Measurements from ENCODE around the gene ZCWPW2. TPM values are rescaled to one million over a fixed set of nuclear protein-coding genes. Genes with fewer than 3 reads are reported as not detected.

Gene ZCWPW2
- total RNA-seq, 4 donors from 2014 or later: 0.55 to 1.6 (median 1.3) TPM; not detected in 1

DNA sequence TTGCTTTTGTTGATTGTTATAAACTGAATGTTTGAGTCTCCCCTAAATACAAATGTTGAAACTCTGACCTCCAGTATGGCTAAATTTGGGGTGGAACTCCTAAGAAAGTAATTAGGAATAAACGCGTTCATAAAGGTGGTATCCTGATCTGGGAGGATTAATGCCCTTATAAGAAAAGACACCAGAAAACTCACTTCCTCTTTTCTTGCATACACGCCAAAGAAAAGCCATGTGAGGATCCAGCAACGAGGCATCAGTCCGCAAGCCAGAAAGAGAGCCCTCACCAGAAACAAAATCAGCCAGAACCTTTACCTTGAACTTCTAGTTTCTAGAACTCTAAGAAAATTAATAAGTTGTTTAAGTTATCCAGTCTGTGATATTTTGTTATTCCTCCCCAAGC, 37.5 kb downstream of the ZCWPW2 start:
- intact Hi-C loops (cut with DNase I; ENCODE audit: low total_unique reads): no loop called here
- TF ChIP-seq, protein P1, sequence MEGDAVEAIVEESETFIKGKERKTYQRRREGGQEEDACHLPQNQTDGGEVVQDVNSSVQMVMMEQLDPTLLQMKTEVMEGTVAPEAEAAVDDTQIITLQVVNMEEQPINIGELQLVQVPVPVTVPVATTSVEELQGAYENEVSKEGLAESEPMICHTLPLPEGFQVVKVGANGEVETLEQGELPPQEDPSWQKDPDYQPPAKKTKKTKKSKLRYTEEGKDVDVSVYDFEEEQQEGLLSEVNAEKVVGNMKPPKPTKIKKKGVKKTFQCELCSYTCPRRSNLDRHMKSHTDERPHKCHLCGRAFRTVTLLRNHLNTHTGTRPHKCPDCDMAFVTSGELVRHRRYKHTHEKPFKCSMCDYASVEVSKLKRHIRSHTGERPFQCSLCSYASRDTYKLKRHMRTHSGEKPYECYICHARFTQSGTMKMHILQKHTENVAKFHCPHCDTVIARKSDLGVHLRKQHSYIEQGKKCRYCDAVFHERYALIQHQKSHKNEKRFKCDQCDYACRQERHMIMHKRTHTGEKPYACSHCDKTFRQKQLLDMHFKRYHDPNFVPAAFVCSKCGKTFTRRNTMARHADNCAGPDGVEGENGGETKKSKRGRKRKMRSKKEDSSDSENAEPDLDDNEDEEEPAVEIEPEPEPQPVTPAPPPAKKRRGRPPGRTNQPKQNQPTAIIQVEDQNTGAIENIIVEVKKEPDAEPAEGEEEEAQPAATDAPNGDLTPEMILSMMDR (IDR thresholded peaks at IDR 0.05 in 4 of 5, conservative IDR thresholded peaks at IDR 0.05 in 1 of 5): no peak
- no peak for TF ChIP-seq POLR2A (IDR thresholded peaks at IDR 0.05)
- ATAC-seq: no peak

GRCh38 chr3:28388978-28389377, 40.5 kb downstream of the ZCWPW2 start:
- Histone ChIP-seq H3K4me1 (no peaks in the 10 kb centered on the region), H3K27ac (no peak overlapping the region), H3K9me3 (no peaks in the 10 kb centered on the region), H3K27me3 (no peaks in the 10 kb centered on the region), H3K36me3 (no peaks in the 10 kb centered on the region), H3K4me3 (no peak overlapping the region)
- DNase-seq (no peak), ATAC-seq (no peak)
- intact Hi-C loops (cut with DNase I; ENCODE audit: low total_unique reads): no loop called here
- TF ChIP-seq, protein P1 (IDR thresholded peaks at IDR 0.05 in 4 of 5, conservative IDR thresholded peaks at IDR 0.05 in 1 of 5): no peak
- no peak for TF ChIP-seq POLR2A (IDR thresholded peaks at IDR 0.05)
- in situ Hi-C loops (cut with MboI; ENCODE audit: low sequenced_read_pairs in 4 of 4): no loop called here

More for the DNA sequence above, 37.5 kb downstream of the ZCWPW2 start:
- in situ Hi-C loops (cut with MboI; ENCODE audit: low sequenced_read_pairs in 4 of 4): no loop called here
- Histone ChIP-seq H3K36me3 (no peaks in the 10 kb centered on the region), H3K9me3 (no peaks in the 10 kb centered on the region), H3K27ac (no peak overlapping the region), H3K4me1 (no peaks in the 10 kb centered on the region), H3K4me3 (no peak overlapping the region), H3K27me3 (no peaks in the 10 kb centered on the region)
- DNase-seq: no peak

DNA sequence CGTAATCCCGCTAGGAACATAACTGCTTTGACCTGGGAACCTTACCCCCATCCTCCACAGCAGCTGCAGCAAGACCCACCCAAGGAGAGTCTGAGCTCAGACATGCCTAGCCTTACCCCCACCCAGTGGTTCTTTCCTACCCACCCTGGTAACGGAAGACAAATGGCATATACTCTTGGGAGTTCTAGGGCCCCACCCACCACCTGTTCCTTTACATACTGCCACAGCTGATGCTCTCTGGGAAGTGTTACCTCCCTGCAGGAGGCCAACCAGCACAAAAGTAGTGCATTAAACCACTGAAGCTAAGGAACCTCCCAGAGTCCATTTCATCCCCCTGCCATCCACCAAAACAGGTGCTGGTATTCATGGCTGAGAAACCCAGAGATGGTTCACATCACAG, 50.7 kb downstream of the ZCWPW2 start:
- no peak overlapping the region for H3K27ac ChIP-seq
- intact Hi-C loops (cut with DNase I; ENCODE audit: low total_unique reads): no loop called here
- H3K9me3 ChIP-seq: no peaks in the 10 kb centered on the region
- DNase-seq (no peak), ATAC-seq (no peak)
- TF ChIP-seq, protein P1 (IDR thresholded peaks at IDR 0.05 in 4 of 5, conservative IDR thresholded peaks at IDR 0.05 in 1 of 5): no peak
- TF ChIP-seq POLR2A (IDR thresholded peaks at IDR 0.05): no peak
- no peak overlapping the region for H3K4me3 ChIP-seq
- in situ Hi-C loops (cut with MboI; ENCODE audit: low sequenced_read_pairs in 4 of 4): no loop called here
- no peaks in the 10 kb centered on the region for H3K4me1 ChIP-seq
- no peaks in the 10 kb centered on the region for H3K36me3 ChIP-seq
- H3K27me3 ChIP-seq: no peaks in the 10 kb centered on the region

- Histone ChIP-seq H3K4me3 (no peak overlapping the region), H3K4me1 (no peaks in the 10 kb centered on the region), H3K36me3 (no peaks in the 10 kb centered on the region), H3K27me3 (no peaks in the 10 kb centered on the region), H3K27ac (no peak overlapping the region), H3K9me3 (no peaks in the 10 kb centered on the region)
- ATAC-seq (no peak), DNase-seq (no peak)
- in situ Hi-C loops (cut with MboI; ENCODE audit: low sequenced_read_pairs in 4 of 4) (no loop called here), intact Hi-C loops (cut with DNase I; ENCODE audit: low total_unique reads) (no loop called here)
- TF ChIP-seq, protein P1 (IDR thresholded peaks at IDR 0.05 in 4 of 5, conservative IDR thresholded peaks at IDR 0.05 in 1 of 5): no peak
- TF ChIP-seq POLR2A (IDR thresholded peaks at IDR 0.05): no peak
Measured at GRCh38 chr3:28406241-28406640, 57.7 kb downstream of the ZCWPW2 start.

- intact Hi-C loops (cut with DNase I; ENCODE audit: low total_unique reads): no loop called here
- no peak for TF ChIP-seq POLR2A (IDR thresholded peaks at IDR 0.05)
- TF ChIP-seq, protein P1 (IDR thresholded peaks at IDR 0.05 in 4 of 5, conservative IDR thresholded peaks at IDR 0.05 in 1 of 5): no peak
- no peaks in the 10 kb centered on the region for H3K27me3 ChIP-seq
- ATAC-seq: no peak
- no peaks in the 10 kb centered on the region for H3K4me1 ChIP-seq
- no peaks in the 10 kb centered on the region for H3K9me3 ChIP-seq
- DNase-seq: no peak
- no peaks in the 10 kb centered on the region for H3K36me3 ChIP-seq
- H3K27ac ChIP-seq: no peak overlapping the region
- no peak overlapping the region for H3K4me3 ChIP-seq
- in situ Hi-C loops (cut with MboI; ENCODE audit: low sequenced_read_pairs in 4 of 4): no loop called here
Measured at GRCh38 chr3:28449398-28449797, 100.9 kb downstream of the ZCWPW2 start.
